Trophoblast cell (in vitro differentiated cells and primary cell): ENCODE results near the gene RASL12.

Source experiments
- DNase-seq, 2 donors: peaks; one replicate each; pipeline ENCODE4 v3.0.0-alpha.2; 2016
- H2AFZ ChIP-seq: 2 replicates; pipeline ENCODE4 v1.6.1; 2013; ENCODE audit warnings: low read length, moderate library complexity, mild to moderate bottlenecking; ENCODE audit not compliant: insufficient read depth, poor library complexity
- H2AK5ac ChIP-seq: 2 replicates; pipeline ENCODE4 v1.6.1; 2013; ENCODE audit warnings: mild to moderate bottlenecking, low read length
- H2BK120ac ChIP-seq: 2 replicates; pipeline ENCODE4 v1.6.1; 2013; ENCODE audit warnings: low read length, mild to moderate bottlenecking, moderate library complexity; ENCODE audit not compliant: insufficient read depth, poor library complexity
- H2BK12ac ChIP-seq: 2 replicates; pipeline ENCODE4 v1.6.1; 2013; ENCODE audit warnings: mild to moderate bottlenecking, low read length, moderate library complexity
- H2BK5ac ChIP-seq: 2 replicates; pipeline ENCODE4 v1.6.1; 2013; ENCODE audit warnings: low read length, low read depth, moderate library complexity, mild to moderate bottlenecking; ENCODE audit not compliant: poor library complexity
- H3K14ac ChIP-seq: 2 replicates; pipeline ENCODE4 v1.6.1; 2013; ENCODE audit warnings: mild to moderate bottlenecking, low read length
- H3K18ac ChIP-seq: 2 replicates; pipeline ENCODE4 v1.6.1; 2013; ENCODE audit warnings: mild to moderate bottlenecking, low read length
- H3K23ac ChIP-seq: 2 replicates; pipeline ENCODE4 v1.6.1; 2013; ENCODE audit warnings: low read length
- H3K27ac ChIP-seq: 2 replicates; pipeline ENCODE4 v1.5.1; 2013; ENCODE audit warnings: low read depth, mild to moderate bottlenecking, inconsistent platforms, low read length, moderate library complexity
- H3K27me3 ChIP-seq: 2 replicates; pipeline ENCODE4 v1.6.1; 2013; ENCODE audit warnings: inconsistent platforms, mild to moderate bottlenecking, low read length, moderate library complexity; ENCODE audit not compliant: insufficient read depth
- H3K36me3 ChIP-seq, 2 experiments: 1 replicate in 1 of 2; 2 replicates in 1 of 2; pipeline ENCODE4 v1.6.1; 2013; ENCODE audit warnings: low read length in 2 of 2, mild to moderate bottlenecking in 2 of 2, moderate library complexity in 1 of 2; ENCODE audit not compliant: insufficient read depth in 2 of 2, control insufficient read depth in 1 of 2
- H3K4ac ChIP-seq: 2 replicates; pipeline ENCODE4 v1.6.1; 2013; ENCODE audit warnings: low read depth, mild to moderate bottlenecking, low read length, moderate library complexity
- H3K4me1 ChIP-seq, 2 experiments: 1 replicate in 1 of 2; 2 replicates in 1 of 2; pipeline ENCODE4 v1.6.1; 2013; ENCODE audit warnings: low read length in 2 of 2, mild to moderate bottlenecking in 2 of 2, moderate library complexity in 1 of 2; ENCODE audit not compliant: insufficient read depth in 2 of 2, control insufficient read depth in 1 of 2
- H3K4me2 ChIP-seq: 2 replicates; pipeline ENCODE4 v1.6.1; 2013; ENCODE audit warnings: inconsistent platforms, mild to moderate bottlenecking, low read length, moderate library complexity
- H3K4me3 ChIP-seq: 2 replicates; pipeline ENCODE4 v1.5.1; 2013; ENCODE audit warnings: mild to moderate bottlenecking, low read depth, low read length, inconsistent platforms
- H3K79me1 ChIP-seq: one replicate; pipeline ENCODE4 v1.6.1; 2013; ENCODE audit warnings: low read length
- H3K79me2 ChIP-seq: 2 replicates; pipeline ENCODE4 v1.6.1; 2013; ENCODE audit warnings: low read length, mild to moderate bottlenecking; ENCODE audit not compliant: control insufficient read depth, insufficient read depth, poor library complexity
- H3K9ac ChIP-seq: 2 replicates; pipeline ENCODE4 v1.6.1; 2013; ENCODE audit warnings: mild to moderate bottlenecking, low read length
- H3K9me3 ChIP-seq: 2 replicates; pipeline ENCODE4 v1.6.1; 2013; ENCODE audit warnings: low read depth, mild to moderate bottlenecking, control low read depth, inconsistent platforms, low read length; ENCODE audit not compliant: insufficient read depth
- H4K12ac ChIP-seq: 2 replicates; pipeline ENCODE4 v1.6.1; 2013; ENCODE audit warnings: low read depth, mild to moderate bottlenecking, low read length, moderate library complexity
- H4K8ac ChIP-seq: 2 replicates; pipeline ENCODE4 v1.6.1; 2013; ENCODE audit warnings: low read depth, mild to moderate bottlenecking, low read length, moderate library complexity
- H4K91ac ChIP-seq: one replicate; pipeline ENCODE4 v1.6.1; 2013; ENCODE audit warnings: low read depth, mild to moderate bottlenecking, low read length, moderate library complexity
- WGBS: extraction: QIAGEN DNeasy Blood & Tissue Kit; methylation state at CpG from one replicate; pipeline ENCODE4 v1.1.7; 2013; ENCODE audit warnings: missing lambda C conversion rate; ENCODE audit not compliant: insufficient read length, insufficient coverage; ENCODE audit errors: extremely low coverage; 5-methylcytosine and 5-hydroxymethylcytosine counted together

Gene RASL12

DNA sequence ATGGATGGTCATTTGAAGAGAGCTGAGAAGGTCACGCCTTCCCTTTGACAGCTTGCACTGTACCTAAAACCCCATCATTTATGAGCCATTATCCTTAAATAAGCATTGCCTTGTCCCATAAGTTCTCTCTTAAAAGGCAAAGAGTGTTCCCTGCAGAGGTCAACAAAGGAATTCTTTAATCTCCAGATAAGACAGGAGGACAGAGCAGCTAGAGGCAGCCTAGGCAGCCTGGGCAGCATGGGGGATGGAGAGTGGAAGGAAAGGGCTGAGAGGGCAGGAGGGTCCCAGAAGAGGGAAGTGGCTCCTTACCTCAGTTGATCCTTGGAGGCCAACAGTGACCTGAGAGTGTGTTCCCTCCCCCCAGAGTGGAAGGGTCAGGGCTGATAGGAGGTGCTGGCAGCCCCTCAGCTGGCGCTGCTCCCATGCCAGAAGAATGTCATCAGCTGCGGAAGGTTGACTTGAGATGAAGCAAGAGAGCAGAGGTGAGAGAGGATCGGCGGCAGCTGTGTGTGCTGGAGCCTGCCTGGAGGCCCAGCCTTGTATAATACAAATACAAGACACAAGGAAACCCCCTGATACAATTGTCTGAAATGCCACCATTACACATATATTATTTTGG lies 21.5 kb upstream of the RASL12 start:
- Histone ChIP-seq H3K36me3 (no peaks in the 10 kb centered on the region), H3K79me1 (no peaks in the 10 kb centered on the region)

DNA sequence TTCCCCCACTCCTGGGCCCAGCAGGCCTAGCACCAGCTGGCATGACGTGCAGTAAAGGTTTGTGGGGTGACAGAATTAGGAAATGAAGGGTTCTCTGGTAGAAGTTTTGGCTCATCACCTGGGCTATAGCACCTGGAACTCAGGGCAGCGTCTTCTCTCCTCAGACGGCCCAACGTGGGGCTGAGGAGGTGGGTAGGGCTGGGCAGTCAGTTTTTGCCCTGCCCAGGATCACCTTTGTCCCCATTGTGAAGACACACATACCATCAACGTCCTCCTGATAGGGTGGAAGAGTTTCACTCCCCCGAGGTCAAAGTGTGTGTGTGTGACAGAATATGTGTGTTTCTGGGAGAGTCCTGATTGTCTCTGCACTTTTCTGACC lies 20.8 kb upstream of the RASL12 start:
- Histone ChIP-seq H2AK5ac (no peak overlapping the region), H3K14ac (no peak overlapping the region), H3K4me1 (peaks cover 0 to 2% of the 10 kb centered on the region in 2 experiments), H3K4me3 (no peak overlapping the region), H3K9me3 (no peaks in the 10 kb centered on the region), H4K12ac (no peak overlapping the region), H3K36me3 (no peaks in the 10 kb centered on the region), H2BK12ac (no peak overlapping the region), H3K79me2 (no peaks in the 10 kb centered on the region), H3K27me3 (no peaks in the 10 kb centered on the region), H3K23ac (no peak overlapping the region), H3K18ac (no peak overlapping the region), H4K91ac (no peak overlapping the region), H3K9ac (no peak overlapping the region), H2BK120ac (no peak overlapping the region), H2BK5ac (no peak overlapping the region), H3K27ac (no peak overlapping the region), H2AFZ (no peak overlapping the region), H3K4ac (no peak overlapping the region), H3K79me1 (no peaks in the 10 kb centered on the region), H3K4me2 (no peak overlapping the region), H4K8ac (no peak overlapping the region)
- peak; percentile 21 to 53 for DNase-seq
- WGBS = no CpG with 5 or more reads among the region's 6 CpGs

More for the DNA sequence above, 21.5 kb upstream of the RASL12 start:
- peak; percentile 63 to 64 for DNase-seq
- H2AK5ac ChIP-seq = no peak overlapping the region
- no peak overlapping the region for H3K4me2 ChIP-seq
- H3K27ac ChIP-seq = no peak overlapping the region
- no peak overlapping the region for H2BK5ac ChIP-seq
- H3K4ac ChIP-seq = no peak overlapping the region
- no peak overlapping the region for H4K91ac ChIP-seq
- no peaks in the 10 kb centered on the region for H3K79me2 ChIP-seq
- no peak overlapping the region for H3K4me3 ChIP-seq
- no peak overlapping the region for H3K23ac ChIP-seq
- peaks cover 0 to 2% of the 10 kb centered on the region in 2 experiments for H3K4me1 ChIP-seq
- H4K12ac ChIP-seq = no peak overlapping the region
- no peaks in the 10 kb centered on the region for H3K27me3 ChIP-seq
- H2BK120ac ChIP-seq = no peak overlapping the region
- no peaks in the 10 kb centered on the region for H3K9me3 ChIP-seq
- no peak overlapping the region for H3K18ac ChIP-seq
- H2BK12ac ChIP-seq = no peak overlapping the region
- WGBS = no CpG with 5 or more reads among the region's 5 CpGs
- H2AFZ ChIP-seq = no peak overlapping the region
- no peak overlapping the region for H3K9ac ChIP-seq
- no peak overlapping the region for H4K8ac ChIP-seq
- no peak overlapping the region for H3K14ac ChIP-seq

DNA sequence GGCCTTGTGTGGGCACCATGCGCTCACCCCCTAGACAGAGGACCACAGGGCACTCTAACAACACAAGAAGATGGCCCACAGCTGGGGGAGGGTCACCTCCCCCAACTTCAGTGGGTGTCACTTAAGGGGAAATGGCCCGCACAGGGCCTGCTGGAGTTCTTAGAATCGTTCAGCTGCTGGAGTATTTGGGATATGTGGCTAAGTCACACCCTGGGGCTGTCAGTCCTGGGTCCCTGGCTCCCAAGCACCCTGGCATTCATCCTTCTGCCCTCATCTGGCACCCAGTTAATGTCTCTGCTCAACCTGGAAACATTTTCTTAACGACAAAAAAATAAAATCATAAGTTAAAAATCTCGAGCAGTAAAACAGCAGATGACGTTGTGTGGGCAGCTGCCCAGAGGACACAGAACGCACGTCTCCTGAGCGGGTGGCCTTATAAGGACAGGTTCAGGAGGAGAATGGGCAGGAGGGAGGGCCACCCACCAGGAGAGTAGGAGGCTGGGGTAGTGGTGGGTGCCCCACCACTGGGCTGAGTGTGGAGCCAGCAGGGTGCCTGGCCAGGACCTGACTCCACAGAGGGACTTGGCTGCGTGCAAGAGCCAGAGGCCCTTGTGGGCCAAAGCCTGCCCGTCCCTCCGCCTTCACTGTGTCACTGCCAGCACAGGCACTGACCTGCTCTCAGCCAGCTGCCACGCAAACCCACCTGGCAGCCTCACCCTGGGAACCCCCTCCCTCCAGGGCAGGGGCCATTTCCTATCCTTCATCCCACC lies 20.3 kb upstream of the RASL12 start:
- no peak overlapping the region for H3K4me2 ChIP-seq
- H2AFZ ChIP-seq = no peak overlapping the region
- H3K27ac ChIP-seq = no peak overlapping the region
- H4K91ac ChIP-seq = no peak overlapping the region
- no peaks in the 10 kb centered on the region for H3K36me3 ChIP-seq
- H3K23ac ChIP-seq = no peak overlapping the region
- H3K4ac ChIP-seq = no peak overlapping the region
- H4K8ac ChIP-seq = no peak overlapping the region
- no peak overlapping the region for H3K18ac ChIP-seq
- H2AK5ac ChIP-seq = no peak overlapping the region
- peaks cover 0 to 2% of the 10 kb centered on the region in 2 experiments for H3K4me1 ChIP-seq
- H3K79me2 ChIP-seq = no peaks in the 10 kb centered on the region
- H2BK5ac ChIP-seq = no peak overlapping the region
- H3K14ac ChIP-seq = no peak overlapping the region
- H4K12ac ChIP-seq = no peak overlapping the region
- no peaks in the 10 kb centered on the region for H3K27me3 ChIP-seq
- no peaks in the 10 kb centered on the region for H3K9me3 ChIP-seq
- H3K79me1 ChIP-seq = no peaks in the 10 kb centered on the region
- no peak overlapping the region for H3K9ac ChIP-seq
- peak; percentile 66 to 78 for DNase-seq
- no peak overlapping the region for H3K4me3 ChIP-seq
- WGBS = no CpG with 5 or more reads among the region's 13 CpGs
- H2BK12ac ChIP-seq = no peak overlapping the region
- no peak overlapping the region for H2BK120ac ChIP-seq

DNA sequence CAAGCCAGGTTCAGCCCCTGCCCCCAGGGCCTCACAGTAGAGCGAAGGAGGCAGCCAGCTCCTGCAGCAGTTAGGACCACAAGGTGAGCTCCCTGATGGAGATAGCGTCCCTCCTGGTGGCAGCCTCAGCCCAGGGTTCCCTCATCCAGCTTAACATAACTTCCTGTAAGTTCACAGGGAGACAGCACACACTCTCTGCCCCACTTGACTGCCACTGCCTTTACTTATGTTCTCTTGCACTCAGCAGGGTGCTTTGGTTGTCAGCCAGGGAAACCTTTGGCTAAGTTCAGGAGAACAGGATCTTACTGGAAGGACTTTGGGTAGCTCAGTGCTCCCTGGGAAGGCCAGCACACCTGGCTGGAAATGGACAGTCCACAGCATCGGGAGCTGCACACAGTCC lies 19.6 kb upstream of the RASL12 start:
- Histone ChIP-seq H3K4me3 (no peak overlapping the region), H3K4ac (no peak overlapping the region), H3K27me3 (no peaks in the 10 kb centered on the region), H3K14ac (no peak overlapping the region), H3K36me3 (no peaks in the 10 kb centered on the region), H3K9me3 (no peaks in the 10 kb centered on the region), H3K23ac (no peak overlapping the region), H2AK5ac (no peak overlapping the region), H3K18ac (no peak overlapping the region), H2BK120ac (no peak overlapping the region), H2BK12ac (no peak overlapping the region), H3K79me2 (no peaks in the 10 kb centered on the region), H3K4me1 (peaks cover 1 to 2% of the 10 kb centered on the region in 2 experiments), H4K91ac (no peak overlapping the region), H3K27ac (no peak overlapping the region), H3K9ac (no peak overlapping the region), H2BK5ac (no peak overlapping the region), H4K8ac (no peak overlapping the region), H2AFZ (no peak overlapping the region), H3K79me1 (no peaks in the 10 kb centered on the region), H3K4me2 (no peak overlapping the region), H4K12ac (no peak overlapping the region)
- DNase-seq = peak in 1 of 2 donors; percentile 15
- WGBS = no CpG with 5 or more reads among the region's 3 CpGs
